Fibroblast of lung (primary cell): Measurements from ENCODE around the gene ARHGEF11. TPM values are rescaled to one million over a fixed set of nuclear protein-coding genes. Genes with fewer than 3 reads are reported as not detected.

ENCODE experiments used
- DNase-seq, 2 donors: peaks; one replicate each; pipeline versions ENCODE4 v3.0.0 to v3.0.0-alpha.2; 2010; ENCODE audit warnings: low read depth in 2 of 2
- H2AFZ ChIP-seq: 2 replicates; pipeline ENCODE4 v1.5.1; 2012; ENCODE audit warnings: low read length, control low read depth, inconsistent platforms
- H3K27ac ChIP-seq: 2 replicates; pipeline ENCODE4 v1.5.1; 2011; ENCODE audit warnings: low read length, control low read depth; ENCODE audit not compliant: insufficient read depth
- H3K27me3 ChIP-seq: 2 replicates; pipeline ENCODE4 v1.5.1; 2011; ENCODE audit warnings: mild to moderate bottlenecking, low read length; ENCODE audit not compliant: control insufficient read depth, insufficient read depth
- H3K36me3 ChIP-seq: 2 replicates; pipeline ENCODE4 v1.5.1; 2011; ENCODE audit warnings: low read length; ENCODE audit not compliant: control insufficient read depth, insufficient read depth
- H3K4me1 ChIP-seq: 2 replicates; pipeline ENCODE4 v1.5.1; 2011; ENCODE audit warnings: low read length; ENCODE audit not compliant: control insufficient read depth, insufficient read depth; ENCODE audit errors: extremely low read depth
- H3K4me2 ChIP-seq: 2 replicates; pipeline ENCODE4 v1.5.1; 2011; ENCODE audit warnings: low read length, control low read depth; ENCODE audit not compliant: insufficient read depth; ENCODE audit errors: extremely low read depth
- H3K4me3 ChIP-seq, 4 experiments: fragments of 200-600 bp in 1 of 4; sonication (generic) in 1 of 4; replicated peaks in 1 of 4; 2 replicates each; pipeline ENCODE4 v1.5.1; 2011 to 2016; ENCODE audit warnings: low read length in 4 of 4, low read depth in 3 of 4, mild to moderate bottlenecking in 3 of 4, control low read depth in 2 of 4, inconsistent platforms in 1 of 4, mixed read lengths in 1 of 4; ENCODE audit not compliant: insufficient read depth in 1 of 4; ENCODE audit errors: control extremely low read depth in 1 of 4
- H3K79me2 ChIP-seq: 2 replicates; pipeline ENCODE4 v1.5.1; 2012; ENCODE audit warnings: mild to moderate bottlenecking, low read length, inconsistent platforms; ENCODE audit not compliant: control insufficient read depth, insufficient read depth
- H3K9ac ChIP-seq: 2 replicates; pipeline ENCODE4 v1.5.1; 2011; ENCODE audit warnings: mild to moderate bottlenecking, low read length, control low read depth; ENCODE audit not compliant: insufficient read depth
- H3K9me3 ChIP-seq: 2 replicates; pipeline ENCODE4 v1.5.1; 2012; ENCODE audit warnings: low read depth, low read length; ENCODE audit not compliant: control insufficient read depth, insufficient read depth
- H4K20me1 ChIP-seq: 2 replicates; pipeline ENCODE4 v1.5.1; 2011; ENCODE audit warnings: low read length; ENCODE audit not compliant: control insufficient read depth, insufficient read depth; ENCODE audit errors: extremely low read depth
- CTCF ChIP-seq, 2 donors: IDR thresholded peaks in 1 of 2; conservative IDR thresholded peaks in 1 of 2; 1 replicate in 1 of 2; 2 replicates in 1 of 2; pipeline ENCODE4 v1.5.1; 2011 to 2012; ENCODE audit warnings: low read length in 2 of 2, control low read depth in 1 of 2, inconsistent platforms in 1 of 2, low read depth in 1 of 2, mild to moderate bottlenecking in 1 of 2
- EZH2 ChIP-seq: IDR thresholded peaks from 2 replicates; pipeline ENCODE4 v1.5.1; 2012; ENCODE audit warnings: low read length, control low read depth, mild to moderate bottlenecking; ENCODE audit errors: missing control alignments
- polyA plus RNA-seq, 2 donors: library from polyadenylated mRNA; depleted of rRNA in 1 of 2; stranded (reverse) in 1 of 2; unstranded in 1 of 2; fragments of >200 nt; gene quantifications; 2 replicates each; pipeline ENCODE4 v1.2.1, GENCODE V29; 2011 to 2012; ENCODE audit warnings: missing spikeins in 1 of 2
- total RNA-seq: library from RNA; depleted of rRNA; stranded (reverse); fragments of >200 nt; gene quantifications from 2 replicates; pipeline ENCODE4 v1.2.1, GENCODE V29; 2014

ARHGEF11 gene
- total and polyA plus RNA-seq, 2 donors (not counting 1 experiment from before 2014, with no cell fraction given), result 12.8 to 29.1 TPM

GRCh38 chr1:156969496-156969895, 76.0 kb downstream of the ARHGEF11 start:
- H2AFZ ChIP-seq, result no peak overlapping the region
- H4K20me1 ChIP-seq, result no peaks in the 10 kb centered on the region
- no peak overlapping the region for H3K9ac ChIP-seq
- DNase-seq, result no peak
- H3K27me3 ChIP-seq, result no peaks in the 10 kb centered on the region
- no peak overlapping the region for H3K27ac ChIP-seq
- no peaks in the 10 kb centered on the region for H3K4me1 ChIP-seq
- no peaks in the 10 kb centered on the region for H3K79me2 ChIP-seq
- H3K9me3 ChIP-seq, result no peaks in the 10 kb centered on the region
- H3K4me2 ChIP-seq, result no peak overlapping the region
- TF ChIP-seq EZH2, result no peak
- no peak for TF ChIP-seq CTCF (conservative IDR thresholded peaks at IDR 0.05 in 1 of 2, IDR thresholded peaks at IDR 0.05 in 1 of 2; ENCODE audit: low read depth in 1 of 2, low read length in 2 of 2)
- no peak overlapping the region for H3K4me3 ChIP-seq
- peaks cover 1% of the 10 kb centered on the region for H3K36me3 ChIP-seq

GRCh38 chr1:156964441-156964840, 81.1 kb downstream of the ARHGEF11 start:
- no peak overlapping the region for H3K4me3 ChIP-seq
- H2AFZ ChIP-seq, result no peak overlapping the region
- no peak for DNase-seq
- H3K79me2 ChIP-seq, result no peaks in the 10 kb centered on the region
- no peaks in the 10 kb centered on the region for H3K27me3 ChIP-seq
- TF ChIP-seq EZH2 (no peak), CTCF (conservative IDR thresholded peaks at IDR 0.05 in 1 of 2, IDR thresholded peaks at IDR 0.05 in 1 of 2; ENCODE audit: low read depth in 1 of 2, low read length in 2 of 2) (no peak)
- H3K9ac ChIP-seq, result no peak overlapping the region
- H3K27ac ChIP-seq, result no peak overlapping the region
- no peak overlapping the region for H3K4me2 ChIP-seq
- H3K4me1 ChIP-seq, result no peaks in the 10 kb centered on the region
- H4K20me1 ChIP-seq, result no peaks in the 10 kb centered on the region
- H3K36me3 ChIP-seq, result peaks cover 9% of the 10 kb centered on the region
- H3K9me3 ChIP-seq, result no peaks in the 10 kb centered on the region

- Histone ChIP-seq H3K79me2 (no peaks in the 10 kb centered on the region), H3K4me1 (no peaks in the 10 kb centered on the region), H3K4me2 (no peak overlapping the region), H3K27ac (no peak overlapping the region), H4K20me1 (no peaks in the 10 kb centered on the region), H3K9me3 (no peaks in the 10 kb centered on the region), H3K4me3 (no peak overlapping the region), H3K27me3 (no peaks in the 10 kb centered on the region), H3K36me3 (peaks cover 9% of the 10 kb centered on the region), H3K9ac (no peak overlapping the region), H2AFZ (no peak overlapping the region)
- DNase-seq, result peak in 1 of 2 donors; percentile 3
- no peak for TF ChIP-seq EZH2
- TF ChIP-seq CTCF (conservative IDR thresholded peaks at IDR 0.05 in 1 of 2, IDR thresholded peaks at IDR 0.05 in 1 of 2; ENCODE audit: low read depth in 1 of 2, low read length in 2 of 2), result no peak
Measured at GRCh38 chr1:156963621-156964020, 81.9 kb downstream of the ARHGEF11 start.
